Heart left ventricle (tissue), 16 donors: Measurements from ENCODE around the gene HOXB7. TPM values are rescaled to one million over a fixed set of nuclear protein-coding genes. Genes with fewer than 3 reads are reported as not detected.
A peak's percentile ranks its signal among the peaks of the same experiment; 100 is the strongest.

ENCODE experiments used
- ATAC-seq, 4 donors: fragments of 200-7000 bp; cut with Tn5 transposase; one replicate each; pipeline ENCODE4 v1.9.1; 2020 to 2022; ENCODE audit warnings: moderate library complexity in 4 of 4, mild to moderate bottlenecking in 3 of 4, moderate number of reproducible peaks in 1 of 4
- DNase-seq, 5 donors: peaks; one replicate each; pipeline ENCODE4 v3.0.0-alpha.2; 2020
- H3K27ac ChIP-seq, 12 donors: fragments of 200-600 bp; sonication (generic) in 4 of 12; one replicate each; pipeline versions ENCODE4 v1.5.0 to v1.8.0; 2016 to 2022; ENCODE audit warnings: mild to moderate bottlenecking in 2 of 12
- H3K27me3 ChIP-seq, 9 donors: fragments of 200-600 bp; sonication (generic) in 2 of 9; one replicate each; pipeline versions ENCODE4 v1.5.1 to v1.8.0; 2016 to 2022; ENCODE audit warnings: mild to moderate bottlenecking in 3 of 9
- H3K36me3 ChIP-seq, 9 donors: fragments of 200-600 bp; sonication (generic) in 2 of 9; one replicate each; pipeline versions ENCODE4 v1.5.0 to v1.8.0; 2018 to 2022; ENCODE audit warnings: mild to moderate bottlenecking in 2 of 9
- H3K4me1 ChIP-seq, 12 donors: fragments of 200-600 bp; sonication (generic) in 4 of 12; one replicate each; pipeline versions ENCODE4 v1.5.0 to v1.8.0; 2016 to 2022; ENCODE audit warnings: mild to moderate bottlenecking in 3 of 12
- H3K4me3 ChIP-seq, 12 donors: fragments of 200-600 bp; sonication (generic) in 4 of 12; one replicate each; pipeline versions ENCODE4 v1.5.0 to v1.8.0; 2017 to 2022; ENCODE audit warnings: mild to moderate bottlenecking in 9 of 12, moderate library complexity in 4 of 12
- H3K9me3 ChIP-seq, 12 donors: fragments of 200-600 bp; sonication (generic) in 4 of 12; one replicate each; pipeline versions ENCODE4 v1.5.0 to v1.8.0; 2016 to 2022; ENCODE audit warnings: mild to moderate bottlenecking in 1 of 12
- POLR2A ChIP-seq, 2 donors: fragments of 450-650 bp; IDR thresholded peaks; one replicate each; pipeline ENCODE4 v1.6.1; 2017; ENCODE audit warnings: antibody characterized with exemption in 2 of 2, mild to moderate bottlenecking in 2 of 2, moderate library complexity in 2 of 2
- WGBS, 4 donors: extraction: QIAGEN DNeasy Blood & Tissue Kit in 2 of 4; methylation state at CpG; one replicate each; pipeline versions ENCODE4 v1.1.5 to v1.1.7; 2013 to 2018; 5-methylcytosine and 5-hydroxymethylcytosine counted together
- intact Hi-C, 10 donors: fragments of 100-400 bp; cut with DNase I; formaldehyde crosslinking; loops; one replicate each; pipeline versions ENCODE4 v1.11.1 to v1.14.2; 2022
- polyA plus RNA-seq, 2 donors: library from polyadenylated mRNA; stranded (reverse); fragments of 200-250 nt; gene quantifications; one replicate each; pipeline ENCODE4 v1.2.3, GENCODE V29; 2013
- total RNA-seq, 9 donors: library from RNA; depleted of rRNA in 2 of 9; stranded (reverse); fragments of >200 nt in 2 of 9; fragmentation: NEBNext Ultra II Directional in 3 of 9; extraction: Animal tissue kit (Norgen Biotek cat#: 25700) in 3 of 9; gene quantifications; one replicate each; pipeline versions ENCODE4 v1.1.0 to v1.2.4, GENCODE V29; 2016 to 2023
- TF ChIP-seq, protein P1 (sequence below), 12 donors: fragments of 200-600 bp; sonication (generic) in 4 of 12; IDR thresholded peaks; one replicate each; pipeline versions ENCODE4 v1.5.0 to v1.8.0; 2018 to 2022; ENCODE audit warnings: antibody characterized with exemption in 12 of 12, mild to moderate bottlenecking in 5 of 12
- donor health status: ischemic (EF 13 %, LVEDD 7.1; RV severe dilation, severe dysfunction).
- donor health status: healthy with polysubstance abuse.
- donor health status: DM: no; HTN: yes; CAD: no.
- donor health status: DM: no; HTN: no; CAD: no.
- donor health status: ischemic (EF 25% LVEDD 6.9; RV normal size, moderate dysfunction).
- donor health status: ischemic (EF 25% LVEDD 5.7; RV mildly dilated, moderate dysfunction).
- donor health status: healthy.
- donor health status: DM: yes; HTN: yes; CAD: no.
- donor health status: ischemic (EF 35%, LVEDD 5.7; RV mildly dilated, moderate dysfunction).
- donor health status: nonischemic (EF 11% LVEDD 7.7; RV severe dilation, severe dysfunction).
- donor health status: DM: yes; HTN: yes; CAD: no.
- donor health status: PGD.
- donor health status: ischemic (EF 29% LVEDD 5.4; RV normal size, mild dysfunction).
- donor health status: nonischemic (EF 23%, LVEDD 6.1; RV moderate dilation, normal function).

Gene HOXB7
- total and polyA plus RNA-seq, 11 donors = 0.12 to 0.88 (median 0.40) TPM; not detected in 5

DNA sequence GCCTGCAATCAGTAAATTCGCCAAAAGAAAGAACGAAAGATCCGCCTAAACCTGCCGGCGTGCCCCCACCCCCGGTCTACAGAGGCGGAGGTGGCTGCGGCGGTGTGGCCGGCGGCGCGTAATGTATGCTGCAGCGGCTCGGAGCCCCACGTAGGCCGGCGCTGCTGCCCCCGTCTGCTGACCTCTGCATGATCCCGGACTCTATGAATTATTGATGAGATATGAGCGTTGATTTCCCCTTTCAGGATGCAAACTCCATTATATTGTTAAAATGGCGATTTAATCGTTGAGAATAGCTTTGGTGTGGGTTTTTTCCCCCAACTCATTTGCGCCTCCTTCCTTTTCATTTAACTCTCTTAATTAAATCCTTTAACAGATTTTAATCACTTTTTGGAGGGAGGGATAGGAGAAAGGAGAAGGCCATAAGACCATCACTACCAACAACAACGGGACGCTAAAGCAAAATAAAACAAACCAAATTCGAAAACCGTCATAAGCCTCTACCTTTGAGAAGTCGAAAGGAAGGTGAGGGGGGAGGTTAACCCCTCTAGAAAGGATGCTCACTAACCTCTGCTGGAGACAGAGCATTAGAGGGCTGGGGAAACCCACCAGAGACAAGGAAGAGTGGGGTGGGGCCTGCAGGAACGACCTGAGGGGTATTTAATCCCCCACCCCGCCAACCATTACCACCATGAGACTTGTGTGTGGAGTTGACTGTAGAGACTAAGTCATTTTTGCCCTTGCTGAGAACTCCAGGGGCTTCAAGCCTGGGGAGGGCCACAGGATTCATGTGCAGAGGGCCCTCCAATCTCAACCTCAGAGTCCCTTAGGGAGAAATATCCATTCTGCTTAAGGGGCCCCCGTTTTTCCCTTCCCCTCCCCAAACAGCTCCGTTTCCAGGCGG is 24.2 kb downstream of the HOXB7 start:
- H3K27me3 ChIP-seq = peaks cover 46 to 100% (median 93%) of the 10 kb centered on the region in 9 donors
- no peak for DNase-seq
- H3K27ac ChIP-seq = peak overlapping the region in 7 of 12 donors; percentile 56 to 97 (median 73)
- TF ChIP-seq POLR2A (IDR thresholded peaks at IDR 0.05) = no peak
- TF ChIP-seq, protein P1, sequence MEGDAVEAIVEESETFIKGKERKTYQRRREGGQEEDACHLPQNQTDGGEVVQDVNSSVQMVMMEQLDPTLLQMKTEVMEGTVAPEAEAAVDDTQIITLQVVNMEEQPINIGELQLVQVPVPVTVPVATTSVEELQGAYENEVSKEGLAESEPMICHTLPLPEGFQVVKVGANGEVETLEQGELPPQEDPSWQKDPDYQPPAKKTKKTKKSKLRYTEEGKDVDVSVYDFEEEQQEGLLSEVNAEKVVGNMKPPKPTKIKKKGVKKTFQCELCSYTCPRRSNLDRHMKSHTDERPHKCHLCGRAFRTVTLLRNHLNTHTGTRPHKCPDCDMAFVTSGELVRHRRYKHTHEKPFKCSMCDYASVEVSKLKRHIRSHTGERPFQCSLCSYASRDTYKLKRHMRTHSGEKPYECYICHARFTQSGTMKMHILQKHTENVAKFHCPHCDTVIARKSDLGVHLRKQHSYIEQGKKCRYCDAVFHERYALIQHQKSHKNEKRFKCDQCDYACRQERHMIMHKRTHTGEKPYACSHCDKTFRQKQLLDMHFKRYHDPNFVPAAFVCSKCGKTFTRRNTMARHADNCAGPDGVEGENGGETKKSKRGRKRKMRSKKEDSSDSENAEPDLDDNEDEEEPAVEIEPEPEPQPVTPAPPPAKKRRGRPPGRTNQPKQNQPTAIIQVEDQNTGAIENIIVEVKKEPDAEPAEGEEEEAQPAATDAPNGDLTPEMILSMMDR (IDR thresholded peaks at IDR 0.05) = no peak
- 14 to 31% (median 25%) methylated on average over 34 of the region's 34 CpGs for WGBS, 4 donors
- peak overlapping the region in 11 of 12 donors; percentile 27 to 71 (median 54) for H3K4me3 ChIP-seq
- peaks cover 0 to 42% (median 13%) of the 10 kb centered on the region in 12 donors for H3K4me1 ChIP-seq
- H3K36me3 ChIP-seq = no peaks in the 10 kb centered on the region
- no peak for ATAC-seq
- intact Hi-C loops = no loop called here
- H3K9me3 ChIP-seq = no peaks in the 10 kb centered on the region

DNA sequence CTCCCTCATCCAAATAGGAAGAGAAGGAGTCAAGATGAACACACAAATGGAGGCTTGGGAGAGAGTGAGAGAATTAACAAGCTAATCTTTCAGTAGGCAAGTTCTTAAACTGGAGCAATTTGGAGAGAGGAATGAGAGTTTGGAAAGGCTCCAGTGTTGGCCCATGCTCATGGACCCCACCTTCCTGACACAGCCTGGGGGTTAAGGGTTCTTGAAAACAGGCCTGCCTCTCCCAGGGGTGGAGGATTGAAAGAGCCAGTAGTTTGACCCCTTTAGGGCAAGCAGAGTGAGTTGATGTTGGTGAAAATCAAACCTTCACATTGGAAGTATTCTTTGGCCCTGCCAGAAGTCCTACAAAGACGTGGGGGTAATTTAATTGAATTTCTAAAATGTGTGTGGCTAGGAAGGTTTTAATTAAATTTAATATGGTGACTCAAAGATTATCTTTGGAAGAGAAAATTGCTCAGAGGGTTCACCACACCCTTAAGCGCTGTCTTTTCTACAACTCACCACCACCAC is 26.5 kb downstream of the HOXB7 start:
- ATAC-seq (no peak), DNase-seq (no peak)
- Histone ChIP-seq H3K27ac (peak overlapping the region in 1 of 12 donors; percentile 97), H3K27me3 (peaks cover 57 to 100% (median 96%) of the 10 kb centered on the region in 9 donors), H3K4me3 (no peak overlapping the region), H3K9me3 (no peaks in the 10 kb centered on the region), H3K36me3 (no peaks in the 10 kb centered on the region), H3K4me1 (peaks cover 0 to 43% (median 13%) of the 10 kb centered on the region in 12 donors)
- TF ChIP-seq, protein P1 (IDR thresholded peaks at IDR 0.05) = no peak
- TF ChIP-seq POLR2A (IDR thresholded peaks at IDR 0.05) = no peak
- intact Hi-C loops = no loop called here
- 28 to 57% (median 34%) methylated on average over 2 of the region's 2 CpGs for WGBS, 4 donors

DNA sequence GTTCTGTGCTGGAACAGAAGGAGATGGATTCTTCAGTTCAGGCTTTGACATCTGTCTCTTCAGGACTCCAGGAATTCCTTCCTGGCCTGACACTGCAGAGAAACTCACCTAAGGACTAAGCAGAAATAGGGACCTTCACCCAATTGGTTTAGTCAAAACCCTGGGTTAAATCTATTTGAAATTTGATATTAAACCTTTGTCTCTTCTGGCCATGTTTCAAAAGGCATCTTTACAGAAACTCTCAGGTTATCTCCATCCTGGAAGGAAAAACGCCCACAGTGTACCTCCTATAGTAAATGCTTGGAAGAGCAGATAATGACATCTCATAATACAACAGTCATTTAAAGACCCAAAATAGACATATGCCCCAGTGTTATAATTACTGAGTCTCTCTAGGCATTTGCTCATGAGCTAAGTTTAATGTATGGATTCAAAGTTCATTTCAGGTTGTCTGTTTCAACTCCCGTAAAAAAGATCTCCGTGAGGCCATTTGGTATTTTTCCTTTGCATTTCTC is 27.1 kb downstream of the HOXB7 start:
- no peak for TF ChIP-seq POLR2A (IDR thresholded peaks at IDR 0.05)
- TF ChIP-seq, protein P1 (IDR thresholded peaks at IDR 0.05) = no peak
- DNase-seq (no peak), ATAC-seq (no peak)
- intact Hi-C loops = no loop called here
- WGBS, 4 donors = 47 to 68% (median 54%) methylated on average over 3 of the region's 3 CpGs
- no peaks in the 10 kb centered on the region for H3K9me3 ChIP-seq
- peak overlapping the region in 1 of 12 donors; percentile 97 for H3K27ac ChIP-seq
- no peak overlapping the region for H3K4me3 ChIP-seq
- H3K27me3 ChIP-seq = peaks cover 61 to 100% (median 96%) of the 10 kb centered on the region in 9 donors
- peaks cover 0 to 48% (median 15%) of the 10 kb centered on the region in 12 donors for H3K4me1 ChIP-seq
- no peaks in the 10 kb centered on the region for H3K36me3 ChIP-seq

DNA sequence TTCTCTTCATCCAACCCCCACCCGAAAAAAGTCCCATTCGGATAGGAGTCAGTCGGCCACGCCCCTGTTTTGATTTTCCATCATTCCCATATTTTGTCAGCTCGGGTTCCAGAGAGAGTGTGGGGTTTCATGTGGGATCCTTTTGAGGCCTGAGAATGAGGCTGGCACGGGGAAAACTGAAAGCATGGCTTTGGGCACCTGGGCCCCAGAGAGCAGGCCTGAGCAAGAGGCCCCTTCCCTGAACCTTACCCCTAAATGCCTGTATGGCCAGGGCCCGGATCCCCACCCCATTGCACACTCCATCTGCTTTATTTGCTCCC is 28.1 kb downstream of the HOXB7 start:
- Histone ChIP-seq H3K36me3 (no peaks in the 10 kb centered on the region), H3K9me3 (no peaks in the 10 kb centered on the region), H3K27ac (peak overlapping the region in 8 of 12 donors; percentile 54 to 97 (median 74)), H3K4me1 (peaks cover 0 to 49% (median 16%) of the 10 kb centered on the region in 12 donors), H3K27me3 (peaks cover 65 to 100% (median 95%) of the 10 kb centered on the region in 9 donors), H3K4me3 (peak overlapping the region in 2 of 12 donors; percentile 51)
- ATAC-seq (no peak), DNase-seq (no peak)
- no peak for TF ChIP-seq POLR2A (IDR thresholded peaks at IDR 0.05)
- TF ChIP-seq, protein P1 (IDR thresholded peaks at IDR 0.05) = no peak
- WGBS, 4 donors = 34 to 40% (median 36%) methylated on average over 7 of the region's 7 CpGs
- intact Hi-C loops = no loop called here
